SK-N-SH (cell line): ENCODE measurements around the gene GPX6.

Source experiments
- CTCF ChIP-seq: fragments of 200-600 bp; sonication (generic); IDR thresholded peaks from 2 replicates; pipeline ENCODE4 v1.6.1; 2017; ENCODE audit warnings: antibody characterized with exemption, mild to moderate bottlenecking, moderate library complexity
- FOXM1 ChIP-seq: IDR thresholded peaks from 2 replicates; pipeline ENCODE4 v1.4.0; 2012; ENCODE audit warnings: low read depth, mild to moderate bottlenecking
- GABPA ChIP-seq: IDR thresholded peaks from 2 replicates; pipeline ENCODE4 v1.4.0; 2012; ENCODE audit warnings: low read depth, mild to moderate bottlenecking
- MXI1 ChIP-seq: IDR thresholded peaks from 2 replicates; pipeline ENCODE4 v1.6.1; 2012; ENCODE audit warnings: mild to moderate bottlenecking, low read depth, low read length, improper control_type of control experiment
- NFIC ChIP-seq: IDR thresholded peaks from 2 replicates; pipeline ENCODE4 v1.4.0; 2012; ENCODE audit warnings: borderline replicate concordance
- PBX3 ChIP-seq: IDR thresholded peaks from 2 replicates; pipeline ENCODE4; 2012
- RCOR1 ChIP-seq: fragments of 150-350 bp; IDR thresholded peaks from 2 replicates; pipeline ENCODE4 v1.6.1; 2017; ENCODE audit warnings: antibody characterized with exemption, low read length
- SIN3A ChIP-seq: IDR thresholded peaks from 2 replicates; pipeline ENCODE4 v1.6.1; 2012; ENCODE audit warnings: low read depth, mild to moderate bottlenecking, low read length, moderate library complexity, borderline replicate concordance
- TAF1 ChIP-seq: IDR thresholded peaks from 2 replicates; pipeline ENCODE4 v1.6.1; 2012; ENCODE audit warnings: low read depth, mild to moderate bottlenecking, low read length, moderate library complexity, borderline replicate concordance

- TF ChIP-seq PBX3 = no peak
- TF ChIP-seq NFIC = no peak
- no peak for TF ChIP-seq CTCF
- TF ChIP-seq RCOR1 = no peak
- no peak for TF ChIP-seq SIN3A
- no peak for TF ChIP-seq TAF1
- no peak for TF ChIP-seq GABPA
- TF ChIP-seq MXI1 = no peak
- TF ChIP-seq FOXM1 = no peak
Observed at GRCh38 chr6:28497893-28498292, 17.7 kb downstream of the GPX6 start.
